ENCODE data around the gene TMEM156. TPM values are rescaled to one million over a fixed set of nuclear protein-coding genes. Genes with fewer than 3 reads are reported as not detected.

Gene TMEM156
- total RNA-seq, 1 donor from 2014 or later: 29.5 TPM

DNA sequence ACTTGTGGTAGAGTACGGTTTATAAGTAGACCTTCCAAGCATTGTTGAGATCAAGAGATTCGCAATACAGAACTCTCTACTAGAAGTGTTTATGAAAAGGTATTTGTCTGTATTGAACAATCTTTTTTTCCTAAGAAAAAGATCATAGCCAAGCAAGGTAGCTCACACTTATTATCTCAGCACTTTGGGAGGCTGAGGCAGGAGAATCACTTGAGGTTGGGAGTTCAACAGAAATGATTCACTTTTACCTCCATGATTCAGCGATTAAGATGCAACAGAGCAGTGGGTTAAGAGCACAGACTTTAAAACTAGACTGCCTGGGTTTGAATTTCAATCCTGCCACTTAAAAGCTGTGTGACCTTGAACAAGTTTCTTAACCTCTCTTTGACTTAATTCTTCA, 74.3 kb downstream of the TMEM156 start:
- Mint-ChIP-seq H3K27ac (no peak overlapping the region), H3K36me3 (ENCODE audit: low read depth) (no peaks in the 10 kb centered on the region), H3K4me1 (peaks cover 8% of the 10 kb centered on the region), H3K4me3 (no peak overlapping the region), H3K27me3 (no peaks in the 10 kb centered on the region), H3K9me3 (peaks cover 8% of the 10 kb centered on the region)
- no peak for TF ChIP-seq CTCF (IDR thresholded peaks at IDR 0.05)
- intact Hi-C loops (cut with micrococcal nuclease): no loop called here
- DNase-seq (no peak), ATAC-seq (ENCODE audit: low read depth) (no peak)
- ChIA-PET POLR2A (no interaction called here), CTCF (no interaction called here)

DNA sequence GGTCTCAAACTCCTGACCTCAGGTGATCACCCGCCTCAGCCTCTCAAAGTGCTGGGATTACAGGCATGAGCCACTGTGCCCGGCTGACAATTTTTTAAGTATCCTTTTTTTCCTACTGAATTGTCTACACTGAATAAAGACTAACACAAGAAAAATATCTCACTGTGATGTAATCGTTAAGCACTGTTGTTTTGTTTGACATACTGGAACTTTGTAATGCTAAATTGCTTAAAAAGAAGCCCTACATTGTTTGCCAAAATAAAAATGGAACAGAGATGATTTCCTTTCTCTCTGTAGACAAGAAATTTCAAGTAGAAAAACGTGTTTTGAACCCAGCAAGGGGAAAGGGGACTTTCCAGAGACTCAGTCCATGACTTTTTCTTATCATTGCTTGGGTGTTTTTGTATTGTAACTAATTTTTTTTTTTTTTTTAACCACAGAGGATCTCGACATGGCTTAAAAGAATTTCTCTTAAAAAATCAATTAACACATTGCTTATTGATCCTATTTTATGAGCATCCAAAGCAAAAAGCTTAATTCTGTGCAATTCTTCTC, 74.9 kb downstream of the TMEM156 start:
- H3K4me3 Mint-ChIP-seq: no peak overlapping the region
- intact Hi-C loops (cut with micrococcal nuclease): no loop called here
- peaks cover 8% of the 10 kb centered on the region for H3K4me1 Mint-ChIP-seq
- no peaks in the 10 kb centered on the region for H3K36me3 Mint-ChIP-seq (ENCODE audit: low read depth)
- DNase-seq: no peak
- CTCF ChIA-PET: no interaction called here
- H3K27ac Mint-ChIP-seq: no peak overlapping the region
- no peaks in the 10 kb centered on the region for H3K27me3 Mint-ChIP-seq
- ATAC-seq (ENCODE audit: low read depth): no peak
- no peak for TF ChIP-seq CTCF (IDR thresholded peaks at IDR 0.05)
- POLR2A ChIA-PET: no interaction called here
- H3K9me3 Mint-ChIP-seq: peaks cover 8% of the 10 kb centered on the region

DNA sequence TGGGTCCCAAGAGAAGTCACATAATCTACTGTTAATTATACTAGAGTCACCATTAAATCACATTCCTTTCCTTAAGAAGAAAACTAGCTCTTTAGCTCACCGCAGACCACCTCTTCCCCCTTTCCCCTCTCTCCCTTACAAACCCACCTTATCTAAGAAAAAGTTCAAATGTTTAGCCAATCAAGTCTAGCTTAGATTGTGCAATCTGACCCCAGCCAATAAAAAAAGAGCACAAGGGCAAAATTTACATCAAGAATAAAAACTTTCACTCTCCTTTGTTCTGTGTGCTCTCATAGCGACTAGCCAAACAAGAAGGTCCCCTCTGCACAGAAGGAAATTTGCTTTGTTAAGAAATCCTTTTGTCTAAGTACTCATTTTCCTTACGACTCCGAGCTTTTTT, 76.3 kb downstream of the TMEM156 start:
- H3K36me3 Mint-ChIP-seq (ENCODE audit: low read depth): no peaks in the 10 kb centered on the region
- no peaks in the 10 kb centered on the region for H3K27me3 Mint-ChIP-seq
- no peak overlapping the region for H3K4me3 Mint-ChIP-seq
- ChIA-PET POLR2A (no interaction called here), CTCF (no interaction called here)
- no peak for DNase-seq
- no peak for ATAC-seq (ENCODE audit: low read depth)
- intact Hi-C loops (cut with micrococcal nuclease): no loop called here
- H3K27ac Mint-ChIP-seq: no peak overlapping the region
- TF ChIP-seq CTCF (IDR thresholded peaks at IDR 0.05): no peak
- no peaks in the 10 kb centered on the region for H3K9me3 Mint-ChIP-seq
- peaks cover 8% of the 10 kb centered on the region for H3K4me1 Mint-ChIP-seq

DNA sequence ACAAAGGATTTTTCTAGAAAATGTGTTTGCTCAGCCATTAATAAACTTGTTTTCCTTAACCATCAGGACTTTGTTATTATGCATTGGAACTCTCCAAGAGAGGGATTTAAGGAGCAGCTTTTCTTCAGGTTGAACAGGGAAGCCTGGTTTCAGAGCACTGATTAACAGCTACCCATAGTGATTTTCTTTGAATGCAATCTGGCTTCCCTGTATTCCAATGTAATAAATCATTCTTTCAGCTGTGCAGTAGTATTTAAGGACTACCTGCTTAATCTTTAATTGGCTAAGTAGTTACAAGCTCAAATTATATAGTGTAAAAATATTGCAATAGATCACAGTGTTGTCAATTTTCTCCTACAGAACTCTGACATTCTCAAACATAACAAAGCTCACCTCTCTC, 77.5 kb downstream of the TMEM156 start:
- no peaks in the 10 kb centered on the region for H3K27me3 Mint-ChIP-seq
- ATAC-seq (ENCODE audit: low read depth) (no peak), DNase-seq (no peak)
- H3K9me3 Mint-ChIP-seq: no peaks in the 10 kb centered on the region
- no peaks in the 10 kb centered on the region for H3K36me3 Mint-ChIP-seq (ENCODE audit: low read depth)
- no peak overlapping the region for H3K4me3 Mint-ChIP-seq
- POLR2A ChIA-PET: no interaction called here
- H3K27ac Mint-ChIP-seq: no peak overlapping the region
- no peak for TF ChIP-seq CTCF (IDR thresholded peaks at IDR 0.05)
- CTCF ChIA-PET: no interaction called here
- intact Hi-C loops (cut with micrococcal nuclease): no loop called here
- H3K4me1 Mint-ChIP-seq: peaks cover 8% of the 10 kb centered on the region

- peaks cover 4% of the 10 kb centered on the region for H3K4me1 Mint-ChIP-seq
- no peak for ATAC-seq (ENCODE audit: low read depth)
- H3K27ac Mint-ChIP-seq: no peak overlapping the region
- H3K4me3 Mint-ChIP-seq: no peak overlapping the region
- no peaks in the 10 kb centered on the region for H3K36me3 Mint-ChIP-seq (ENCODE audit: low read depth)
- H3K27me3 Mint-ChIP-seq: no peaks in the 10 kb centered on the region
- no peak for DNase-seq
- no peak for TF ChIP-seq CTCF (IDR thresholded peaks at IDR 0.05)
- intact Hi-C loops (cut with micrococcal nuclease): no loop called here
- CTCF ChIA-PET: no interaction called here
- POLR2A ChIA-PET: no interaction called here
- no peaks in the 10 kb centered on the region for H3K9me3 Mint-ChIP-seq
Measured at GRCh38 chr4:38952017-38952416, 80.2 kb downstream of the TMEM156 start.
